Duodenal mucosa (tissue), 2 donors: ENCODE data around the gene MEGF8.

Source experiments
- H3K27ac ChIP-seq: one replicate; pipeline ENCODE4 v1.7.0; 2013; ENCODE audit warnings: low read depth, low read length
- H3K27me3 ChIP-seq, 2 donors: one replicate each; pipeline ENCODE4 v1.7.0; 2013; ENCODE audit warnings: low read length in 2 of 2, control low read depth in 1 of 2; ENCODE audit not compliant: insufficient read depth in 2 of 2, control insufficient read depth in 1 of 2
- H3K36me3 ChIP-seq, 2 donors: one replicate each; pipeline ENCODE4 v1.7.0; 2013; ENCODE audit warnings: low read length in 2 of 2, control low read depth in 1 of 2; ENCODE audit not compliant: insufficient read depth in 2 of 2, control insufficient read depth in 1 of 2
- H3K4me1 ChIP-seq, 2 donors: one replicate each; pipeline ENCODE4 v1.7.0; 2013; ENCODE audit warnings: low read length in 2 of 2, control low read depth in 1 of 2; ENCODE audit not compliant: insufficient read depth in 2 of 2, control insufficient read depth in 1 of 2
- H3K4me3 ChIP-seq, 2 donors: one replicate each; pipeline ENCODE4 v1.7.0; 2013; ENCODE audit warnings: low read length in 2 of 2, low read depth in 1 of 2
- H3K9ac ChIP-seq, 2 donors: one replicate each; pipeline ENCODE4 v1.7.0; 2013; ENCODE audit warnings: low read length in 2 of 2, low read depth in 1 of 2
- H3K9me3 ChIP-seq, 2 donors: one replicate each; pipeline ENCODE4 v1.7.0; 2013; ENCODE audit warnings: low read length in 2 of 2, control low read depth in 1 of 2; ENCODE audit not compliant: control insufficient read depth in 1 of 2

Gene MEGF8

GRCh38 chr19:42353341-42354015 is 28.0 kb downstream of the MEGF8 start:
- Histone ChIP-seq H3K27me3 (no peaks in the 10 kb centered on the region), H3K9me3 (no peaks in the 10 kb centered on the region), H3K4me1 (no peaks in the 10 kb centered on the region), H3K4me3 (no peak overlapping the region), H3K27ac (no peak overlapping the region), H3K9ac (no peak overlapping the region), H3K36me3 (peaks cover 13 to 43% of the 10 kb centered on the region in 2 donors)

- Histone ChIP-seq H3K36me3 (peaks cover 13 to 43% of the 10 kb centered on the region in 2 donors), H3K4me3 (no peak overlapping the region), H3K27ac (no peak overlapping the region), H3K4me1 (no peaks in the 10 kb centered on the region), H3K9me3 (no peaks in the 10 kb centered on the region), H3K27me3 (no peaks in the 10 kb centered on the region), H3K9ac (no peak overlapping the region)
Measured at GRCh38 chr19:42355896-42356295, 30.5 kb downstream of the MEGF8 start.

GRCh38 chr19:42356686-42357085 is 31.3 kb downstream of the MEGF8 start:
- H3K4me1 ChIP-seq = no peaks in the 10 kb centered on the region
- H3K27me3 ChIP-seq = no peaks in the 10 kb centered on the region
- no peak overlapping the region for H3K4me3 ChIP-seq
- peaks cover 13 to 37% of the 10 kb centered on the region in 2 donors for H3K36me3 ChIP-seq
- H3K9ac ChIP-seq = no peak overlapping the region
- H3K27ac ChIP-seq = no peak overlapping the region
- H3K9me3 ChIP-seq = no peaks in the 10 kb centered on the region

GRCh38 chr19:42357290-42357689 is 31.9 kb downstream of the MEGF8 start:
- Histone ChIP-seq H3K9me3 (no peaks in the 10 kb centered on the region), H3K27me3 (no peaks in the 10 kb centered on the region), H3K4me1 (no peaks in the 10 kb centered on the region), H3K27ac (no peak overlapping the region), H3K4me3 (no peak overlapping the region), H3K36me3 (peaks cover 13 to 41% of the 10 kb centered on the region in 2 donors), H3K9ac (no peak overlapping the region)

GRCh38 chr19:42360787-42361544 is 35.5 kb downstream of the MEGF8 start:
- H3K4me1 ChIP-seq = no peaks in the 10 kb centered on the region
- no peaks in the 10 kb centered on the region for H3K27me3 ChIP-seq
- H3K9me3 ChIP-seq = peaks cover 2 to 4% of the 10 kb centered on the region in 2 donors
- no peak overlapping the region for H3K9ac ChIP-seq
- no peak overlapping the region for H3K4me3 ChIP-seq
- no peak overlapping the region for H3K27ac ChIP-seq
- H3K36me3 ChIP-seq = peaks cover 10 to 34% of the 10 kb centered on the region in 2 donors

GRCh38 chr19:42361545-42361910 is 36.1 kb downstream of the MEGF8 start:
- Histone ChIP-seq H3K27me3 (no peaks in the 10 kb centered on the region), H3K9me3 (peaks cover 2 to 4% of the 10 kb centered on the region in 2 donors), H3K9ac (no peak overlapping the region), H3K27ac (no peak overlapping the region), H3K4me3 (no peak overlapping the region), H3K4me1 (no peaks in the 10 kb centered on the region), H3K36me3 (peaks cover 10 to 30% of the 10 kb centered on the region in 2 donors)

- Histone ChIP-seq H3K9me3 (peaks cover 2 to 4% of the 10 kb centered on the region in 2 donors), H3K4me1 (no peaks in the 10 kb centered on the region), H3K36me3 (peaks cover 5 to 29% of the 10 kb centered on the region in 2 donors), H3K27ac (no peak overlapping the region), H3K4me3 (no peak overlapping the region), H3K9ac (no peak overlapping the region), H3K27me3 (no peaks in the 10 kb centered on the region)
Measured at GRCh38 chr19:42362342-42362741, 36.9 kb downstream of the MEGF8 start.

- Histone ChIP-seq H3K4me3 (no peak overlapping the region), H3K27ac (no peak overlapping the region), H3K27me3 (no peaks in the 10 kb centered on the region), H3K9ac (no peak overlapping the region), H3K4me1 (no peaks in the 10 kb centered on the region), H3K36me3 (peaks cover 5 to 27% of the 10 kb centered on the region in 2 donors), H3K9me3 (peaks cover 2 to 4% of the 10 kb centered on the region in 2 donors)
Measured at GRCh38 chr19:42362891-42363440, 37.5 kb downstream of the MEGF8 start.

- peaks cover 2 to 4% of the 10 kb centered on the region in 2 donors for H3K9me3 ChIP-seq
- peaks cover 5 to 23% of the 10 kb centered on the region in 2 donors for H3K36me3 ChIP-seq
- H3K9ac ChIP-seq = no peak overlapping the region
- no peak overlapping the region for H3K27ac ChIP-seq
- no peaks in the 10 kb centered on the region for H3K27me3 ChIP-seq
- no peaks in the 10 kb centered on the region for H3K4me1 ChIP-seq
- no peak overlapping the region for H3K4me3 ChIP-seq
Measured at GRCh38 chr19:42363614-42364346, 38.3 kb downstream of the MEGF8 start.

GRCh38 chr19:42366673-42367072 is 41.2 kb downstream of the MEGF8 start:
- H3K36me3 ChIP-seq = peaks cover 5 to 23% of the 10 kb centered on the region in 2 donors
- no peak overlapping the region for H3K4me3 ChIP-seq
- H3K9me3 ChIP-seq = peaks cover 2 to 4% of the 10 kb centered on the region in 2 donors
- no peak overlapping the region for H3K27ac ChIP-seq
- no peak overlapping the region for H3K9ac ChIP-seq
- H3K27me3 ChIP-seq = no peaks in the 10 kb centered on the region
- H3K4me1 ChIP-seq = peaks cover 0 to 3% of the 10 kb centered on the region in 2 donors
